Right ventricle myocardium inferior (tissue), 1 donor: ENCODE results near the gene OR2L13. TPM values are rescaled to one million over a fixed set of nuclear protein-coding genes. Genes with fewer than 3 reads are reported as not detected.

ENCODE experiments used
- total RNA-seq: library from RNA; stranded (reverse); fragmentation: NEBNext Ultra II Directional; extraction: Animal tissue kit (Norgen Biotek cat#: 25700); gene quantifications from one replicate; pipeline ENCODE4 v1.2.1, GENCODE V29; 2021
- donor health status: DM: no; HTN: yes; CAD: no; lungs with severe emphysema.

The OR2L13 gene
- total RNA-seq, 1 donor from 2014 or later, result not detected

Other genes starting within 250 kb of the OR2L13 start
- 0.27 TPM for gene TRIM58, start 238.0 kb upstream of the OR2L13 start, total RNA-seq
- not detected for gene OR2W3, start 199.6 kb upstream of the OR2L13 start, total RNA-seq
- not detected for gene OR2T8, start 174.9 kb upstream of the OR2L13 start, total RNA-seq
- not detected for gene OR2AJ1, start 170.3 kb upstream of the OR2L13 start, total RNA-seq
- gene OR2L8, start 146.3 kb upstream of the OR2L13 start, total RNA-seq, result not detected
- gene OR2AK2, start 130.0 kb upstream of the OR2L13 start, total RNA-seq, result not detected
- gene OR2L5, start 81.5 kb upstream of the OR2L13 start, total RNA-seq, result not detected
- gene OR2L2, start 65.1 kb upstream of the OR2L13 start, total RNA-seq, result not detected
- gene OR2L3, start 48.3 kb upstream of the OR2L13 start, total RNA-seq, result not detected
- gene OR2M5, start 50.0 kb downstream of the OR2L13 start, total RNA-seq, result not detected
- gene OR2M2, start 79.6 kb downstream of the OR2L13 start, total RNA-seq, result not detected
- gene OR2M3, start 102.1 kb downstream of the OR2L13 start, total RNA-seq, result not detected
- gene OR2M4, start 136.2 kb downstream of the OR2L13 start, total RNA-seq, result not detected
- not detected for gene OR2T33, start 182.8 kb downstream of the OR2L13 start, total RNA-seq
- not detected for gene OR2T12, start 208.2 kb downstream of the OR2L13 start, total RNA-seq
- not detected for gene OR2M7, start 229.4 kb downstream of the OR2L13 start, total RNA-seq